ENCODE data around the gene XAGE2.

XAGE2 gene

DNA sequence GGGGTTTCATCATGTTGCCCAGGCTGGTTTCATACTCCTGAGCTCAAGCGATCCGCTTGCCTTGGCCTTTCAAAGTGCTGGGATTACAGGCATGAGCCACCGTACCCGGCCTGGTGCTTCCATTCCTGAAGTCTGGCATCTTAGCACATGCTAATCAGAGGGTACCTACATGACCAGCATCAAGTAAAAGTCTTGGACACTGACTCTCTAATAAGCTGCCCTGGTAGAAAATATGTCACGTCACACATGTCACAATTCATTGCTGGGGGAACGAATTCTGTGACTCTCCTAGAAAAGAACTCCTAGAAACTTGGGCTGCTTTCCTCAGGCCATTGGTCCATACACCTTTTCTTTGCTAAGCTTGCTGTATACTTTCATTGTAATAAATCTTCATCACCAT is 19.1 kb upstream of the XAGE2 start:
- no peak for DNase-seq
- Histone ChIP-seq H3K9me3 (ENCODE audit: severe bottlenecking) (no peaks in the 10 kb centered on the region), H3K27ac (no peak overlapping the region), H3K4me3 (ENCODE audit: low read depth, low read length) (no peak overlapping the region), H3K36me3 (no peaks in the 10 kb centered on the region), H3K27me3 (ENCODE audit: insufficient read depth, low read depth, severe bottlenecking) (peaks cover 32% of the 10 kb centered on the region)
- TF ChIP-seq, protein P1, sequence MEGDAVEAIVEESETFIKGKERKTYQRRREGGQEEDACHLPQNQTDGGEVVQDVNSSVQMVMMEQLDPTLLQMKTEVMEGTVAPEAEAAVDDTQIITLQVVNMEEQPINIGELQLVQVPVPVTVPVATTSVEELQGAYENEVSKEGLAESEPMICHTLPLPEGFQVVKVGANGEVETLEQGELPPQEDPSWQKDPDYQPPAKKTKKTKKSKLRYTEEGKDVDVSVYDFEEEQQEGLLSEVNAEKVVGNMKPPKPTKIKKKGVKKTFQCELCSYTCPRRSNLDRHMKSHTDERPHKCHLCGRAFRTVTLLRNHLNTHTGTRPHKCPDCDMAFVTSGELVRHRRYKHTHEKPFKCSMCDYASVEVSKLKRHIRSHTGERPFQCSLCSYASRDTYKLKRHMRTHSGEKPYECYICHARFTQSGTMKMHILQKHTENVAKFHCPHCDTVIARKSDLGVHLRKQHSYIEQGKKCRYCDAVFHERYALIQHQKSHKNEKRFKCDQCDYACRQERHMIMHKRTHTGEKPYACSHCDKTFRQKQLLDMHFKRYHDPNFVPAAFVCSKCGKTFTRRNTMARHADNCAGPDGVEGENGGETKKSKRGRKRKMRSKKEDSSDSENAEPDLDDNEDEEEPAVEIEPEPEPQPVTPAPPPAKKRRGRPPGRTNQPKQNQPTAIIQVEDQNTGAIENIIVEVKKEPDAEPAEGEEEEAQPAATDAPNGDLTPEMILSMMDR (IDR thresholded peaks at IDR 0.05; ENCODE audit: low read depth, low read length), result no peak

DNA sequence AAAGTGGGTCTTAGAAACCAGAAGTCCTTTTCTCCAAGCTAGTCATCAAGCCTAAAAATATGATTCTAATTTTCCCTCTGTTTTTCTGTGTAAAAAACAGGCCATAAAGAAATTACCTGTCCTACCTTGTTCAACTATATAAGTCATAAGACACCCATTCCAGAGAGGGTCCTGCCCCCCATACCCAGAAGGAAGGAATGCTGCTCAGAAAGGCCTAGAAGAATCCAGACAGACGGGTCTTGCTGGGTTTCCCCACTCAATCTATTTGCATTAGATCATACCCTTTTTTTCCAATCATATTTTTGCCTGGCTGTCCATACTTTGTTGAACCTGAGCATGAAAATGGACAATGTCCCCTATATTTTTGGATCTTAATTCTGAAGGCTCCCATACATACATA is 16.3 kb upstream of the XAGE2 start:
- Histone ChIP-seq H3K4me3 (ENCODE audit: low read depth, low read length) (no peak overlapping the region), H3K27me3 (ENCODE audit: insufficient read depth, low read depth, severe bottlenecking) (peaks cover 37% of the 10 kb centered on the region), H3K9me3 (ENCODE audit: severe bottlenecking) (no peaks in the 10 kb centered on the region), H3K27ac (no peak overlapping the region), H3K36me3 (no peaks in the 10 kb centered on the region)
- no peak for DNase-seq
- TF ChIP-seq, protein P1 (IDR thresholded peaks at IDR 0.05; ENCODE audit: low read depth, low read length), result no peak

DNA sequence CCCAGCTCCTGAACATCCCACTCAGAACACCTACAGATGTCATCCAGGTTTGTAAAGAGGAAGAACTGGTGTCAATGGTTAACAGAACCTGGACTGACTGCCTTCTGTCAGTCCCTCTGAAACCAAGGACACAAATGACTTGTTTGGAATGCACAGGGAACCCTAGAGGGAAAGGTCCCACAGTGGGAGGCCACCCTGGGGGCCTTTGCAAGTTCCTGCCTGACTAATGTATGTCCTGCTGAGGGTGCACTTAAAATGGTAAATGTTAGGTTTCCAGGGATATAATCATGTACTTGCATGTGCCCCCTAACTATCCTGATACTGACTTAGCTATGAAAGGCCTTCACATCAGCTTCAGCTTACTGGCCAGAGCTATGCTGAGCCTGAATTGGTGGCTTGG is 15.0 kb upstream of the XAGE2 start:
- no peak for DNase-seq
- H3K9me3 ChIP-seq (ENCODE audit: severe bottlenecking), result no peaks in the 10 kb centered on the region
- TF ChIP-seq, protein P1 (IDR thresholded peaks at IDR 0.05; ENCODE audit: low read depth, low read length), result no peak
- H3K4me3 ChIP-seq (ENCODE audit: low read depth, low read length), result no peak overlapping the region
- no peak overlapping the region for H3K27ac ChIP-seq
- no peaks in the 10 kb centered on the region for H3K36me3 ChIP-seq
- peaks cover 37% of the 10 kb centered on the region for H3K27me3 ChIP-seq (ENCODE audit: insufficient read depth, low read depth, severe bottlenecking)

DNA sequence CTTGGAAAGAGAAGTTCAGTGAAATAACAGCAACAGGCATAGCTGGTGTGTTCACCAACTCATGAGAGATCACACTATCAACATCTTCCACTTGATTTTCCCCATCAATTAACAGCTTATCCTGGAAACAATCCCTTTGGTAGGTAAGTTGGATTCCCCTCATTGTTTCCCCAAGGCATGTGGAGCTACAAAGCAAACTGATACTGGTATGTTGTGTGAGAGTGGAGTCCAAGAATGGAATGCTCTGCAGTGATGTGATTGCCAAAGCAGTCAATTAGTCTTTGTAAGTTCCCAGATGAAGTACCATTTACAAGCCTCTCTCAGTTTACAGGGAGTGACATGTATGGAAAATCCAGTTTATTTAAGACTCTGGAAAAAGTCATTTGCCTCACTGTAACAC is 13.7 kb upstream of the XAGE2 start:
- H3K9me3 ChIP-seq (ENCODE audit: severe bottlenecking), result no peaks in the 10 kb centered on the region
- H3K36me3 ChIP-seq, result no peaks in the 10 kb centered on the region
- peaks cover 35% of the 10 kb centered on the region for H3K27me3 ChIP-seq (ENCODE audit: insufficient read depth, low read depth, severe bottlenecking)
- no peak overlapping the region for H3K4me3 ChIP-seq (ENCODE audit: low read depth, low read length)
- TF ChIP-seq, protein P1 (IDR thresholded peaks at IDR 0.05; ENCODE audit: low read depth, low read length), result no peak
- no peak for DNase-seq
- no peak overlapping the region for H3K27ac ChIP-seq

DNA sequence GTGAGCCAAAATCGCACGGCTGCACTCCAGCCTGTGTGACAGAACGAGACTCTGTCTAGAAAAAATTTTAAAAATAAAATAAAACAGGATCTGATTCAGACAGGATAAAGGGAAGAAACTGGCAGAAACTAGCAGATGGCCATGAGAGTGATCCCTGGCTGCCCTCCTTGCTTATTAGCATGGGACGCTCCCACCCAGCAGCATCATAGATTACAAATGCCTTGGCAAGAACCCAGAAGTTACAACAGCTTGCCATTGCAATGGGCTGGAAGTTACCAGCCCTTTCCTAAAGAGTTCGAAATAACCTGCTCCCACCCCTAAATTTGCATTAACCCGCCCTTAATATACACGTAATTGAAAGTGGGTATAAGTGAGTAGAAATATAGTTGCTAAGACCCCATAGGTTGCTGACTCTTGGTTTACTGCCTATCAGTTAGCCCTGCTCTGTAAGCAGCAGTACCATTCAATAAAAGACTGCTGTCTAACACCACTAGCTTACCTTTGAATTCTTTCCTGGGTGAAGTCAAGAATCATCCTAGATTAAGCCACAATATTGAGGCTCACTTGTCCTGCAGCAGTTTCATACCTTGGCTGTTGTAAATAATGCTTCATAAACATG is 9.1 kb upstream of the XAGE2 start:
- DNase-seq, result no peak
- Histone ChIP-seq H3K4me3 (ENCODE audit: low read depth, low read length) (no peak overlapping the region), H3K36me3 (no peaks in the 10 kb centered on the region), H3K27ac (no peak overlapping the region), H3K27me3 (ENCODE audit: insufficient read depth, low read depth, severe bottlenecking) (peaks cover 29% of the 10 kb centered on the region), H3K9me3 (ENCODE audit: severe bottlenecking) (no peaks in the 10 kb centered on the region)
- TF ChIP-seq, protein P1 (IDR thresholded peaks at IDR 0.05; ENCODE audit: low read depth, low read length), result no peak

DNA sequence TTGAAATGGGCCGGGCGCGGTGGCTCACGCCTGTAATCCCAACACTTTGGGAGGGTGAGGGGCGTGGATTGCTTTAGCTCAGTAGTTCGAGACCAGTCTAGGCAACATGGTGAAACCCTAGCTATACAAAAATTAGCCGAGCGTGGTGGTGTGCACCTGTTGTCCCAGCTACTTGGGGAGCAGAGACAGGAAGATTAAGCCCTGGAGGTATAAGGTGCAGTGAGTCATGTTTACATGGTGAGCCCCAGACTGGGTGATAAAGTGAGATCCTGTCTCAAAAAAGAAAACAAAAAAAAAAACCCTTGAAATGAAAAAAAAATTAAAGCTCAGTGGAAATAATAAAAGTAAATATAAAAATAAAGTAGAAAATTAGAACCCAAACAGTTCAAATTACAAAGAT is 6.9 kb upstream of the XAGE2 start:
- DNase-seq, result no peak
- peaks cover 28% of the 10 kb centered on the region for H3K27me3 ChIP-seq (ENCODE audit: insufficient read depth, low read depth, severe bottlenecking)
- TF ChIP-seq, protein P1 (IDR thresholded peaks at IDR 0.05; ENCODE audit: low read depth, low read length), result no peak
- H3K4me3 ChIP-seq (ENCODE audit: low read depth, low read length), result no peak overlapping the region
- H3K36me3 ChIP-seq, result no peaks in the 10 kb centered on the region
- H3K9me3 ChIP-seq (ENCODE audit: severe bottlenecking), result no peaks in the 10 kb centered on the region
- H3K27ac ChIP-seq, result no peak overlapping the region
